Duodenal mucosa (tissue), 2 donors: ENCODE data around the gene GPR160.
A peak's percentile ranks its signal among the peaks of the same experiment; 100 is the strongest.

Source experiments
- H3K27ac ChIP-seq: one replicate; pipeline ENCODE4 v1.7.0; 2013; ENCODE audit warnings: low read depth, low read length
- H3K27me3 ChIP-seq, 2 donors: one replicate each; pipeline ENCODE4 v1.7.0; 2013; ENCODE audit warnings: low read length in 2 of 2, control low read depth in 1 of 2; ENCODE audit not compliant: insufficient read depth in 2 of 2, control insufficient read depth in 1 of 2
- H3K36me3 ChIP-seq, 2 donors: one replicate each; pipeline ENCODE4 v1.7.0; 2013; ENCODE audit warnings: low read length in 2 of 2, control low read depth in 1 of 2; ENCODE audit not compliant: insufficient read depth in 2 of 2, control insufficient read depth in 1 of 2
- H3K4me1 ChIP-seq, 2 donors: one replicate each; pipeline ENCODE4 v1.7.0; 2013; ENCODE audit warnings: low read length in 2 of 2, control low read depth in 1 of 2; ENCODE audit not compliant: insufficient read depth in 2 of 2, control insufficient read depth in 1 of 2
- H3K4me3 ChIP-seq, 2 donors: one replicate each; pipeline ENCODE4 v1.7.0; 2013; ENCODE audit warnings: low read length in 2 of 2, low read depth in 1 of 2
- H3K9ac ChIP-seq, 2 donors: one replicate each; pipeline ENCODE4 v1.7.0; 2013; ENCODE audit warnings: low read length in 2 of 2, low read depth in 1 of 2
- H3K9me3 ChIP-seq, 2 donors: one replicate each; pipeline ENCODE4 v1.7.0; 2013; ENCODE audit warnings: low read length in 2 of 2, control low read depth in 1 of 2; ENCODE audit not compliant: control insufficient read depth in 1 of 2

Gene GPR160

DNA sequence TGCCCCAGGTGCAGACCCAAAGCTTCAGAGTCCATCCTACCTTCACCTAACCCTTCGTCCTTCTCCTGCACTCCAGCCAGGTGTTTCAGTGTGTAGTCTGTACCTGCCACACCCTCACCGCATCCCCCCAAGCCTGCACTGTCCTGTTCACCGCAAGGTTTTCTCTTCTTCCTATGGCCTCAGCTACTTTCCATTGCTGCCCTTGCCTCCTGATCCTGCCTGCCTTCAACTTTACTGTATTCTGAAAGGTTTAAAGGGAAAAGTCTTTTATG lies 9.3 kb downstream of the GPR160 start:
- H3K4me1 ChIP-seq: peaks cover 41 to 53% of the 10 kb centered on the region in 2 donors
- H3K4me3 ChIP-seq: peak overlapping the region; percentile 18 to 26
- peaks cover 3 to 6% of the 10 kb centered on the region in 2 donors for H3K36me3 ChIP-seq
- H3K9me3 ChIP-seq: no peaks in the 10 kb centered on the region
- peak overlapping the region; percentile 65 for H3K27ac ChIP-seq
- H3K27me3 ChIP-seq: no peaks in the 10 kb centered on the region
- H3K9ac ChIP-seq: peak overlapping the region; percentile 43 to 56

DNA sequence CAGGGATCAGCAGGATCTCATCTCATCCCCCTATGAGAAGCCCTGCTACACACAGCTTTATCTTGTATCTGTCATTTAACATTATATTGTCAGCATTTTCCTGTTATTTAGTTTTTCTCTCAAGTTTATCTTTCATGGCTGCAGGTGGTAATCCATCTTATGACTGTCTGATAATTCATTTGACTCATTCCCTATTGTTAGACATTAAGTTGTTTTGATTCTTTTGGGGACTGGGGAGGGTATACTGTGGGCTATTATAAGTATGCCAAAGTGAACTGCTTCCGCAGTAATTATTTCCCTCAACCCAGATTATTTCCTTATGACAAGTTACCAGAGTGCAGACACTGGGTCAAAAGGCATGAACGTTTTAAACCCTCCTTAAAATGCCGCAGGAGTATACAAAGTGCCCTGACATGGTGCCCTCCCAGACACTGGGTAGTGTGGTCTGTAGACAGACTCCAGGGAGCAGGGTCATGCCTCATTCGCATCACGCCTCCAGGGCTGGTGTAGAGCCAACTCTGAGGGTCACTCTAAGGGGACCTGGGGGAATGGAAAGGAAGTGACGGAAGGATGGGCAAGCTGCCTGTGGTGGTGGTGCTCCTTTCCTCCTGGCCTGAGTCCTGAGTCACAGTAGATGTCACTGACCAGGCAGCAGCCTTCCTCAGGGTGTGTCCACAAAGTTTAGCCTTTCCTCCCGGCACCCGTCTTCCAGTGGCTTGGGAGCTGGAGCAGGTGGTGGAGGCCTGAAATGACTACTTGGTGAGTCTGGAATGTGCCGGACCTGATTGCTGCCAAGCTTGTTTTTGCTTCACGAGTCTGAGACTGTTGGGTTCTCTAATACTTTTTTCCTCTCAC lies 11.6 kb downstream of the GPR160 start:
- H3K9ac ChIP-seq: peak overlapping the region; percentile 26 to 31
- H3K9me3 ChIP-seq: no peaks in the 10 kb centered on the region
- peak overlapping the region; percentile 58 for H3K27ac ChIP-seq
- peaks cover 40 to 44% of the 10 kb centered on the region in 2 donors for H3K4me1 ChIP-seq
- H3K4me3 ChIP-seq: peak overlapping the region; percentile 8 to 10
- no peaks in the 10 kb centered on the region for H3K27me3 ChIP-seq
- peaks cover 3 to 6% of the 10 kb centered on the region in 2 donors for H3K36me3 ChIP-seq

DNA sequence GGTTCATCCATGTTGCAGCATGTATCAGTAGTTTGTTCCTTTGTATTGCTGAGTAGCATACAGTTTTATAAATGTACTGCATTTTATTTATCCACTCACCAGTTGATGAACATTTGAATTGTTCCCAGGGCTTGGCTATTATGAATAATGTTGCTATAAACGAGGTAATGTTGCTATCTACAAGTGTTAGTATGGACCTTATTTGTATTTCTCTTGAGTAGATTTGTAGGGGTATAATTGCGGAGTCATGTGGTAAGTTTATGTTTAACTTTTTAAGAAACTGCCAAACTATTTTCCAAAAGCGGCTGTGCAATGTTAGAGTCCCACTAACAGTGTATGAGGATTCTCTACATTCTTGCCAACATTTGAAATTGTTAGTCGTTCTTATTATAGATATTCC lies 13.0 kb downstream of the GPR160 start:
- Histone ChIP-seq H3K27ac (no peak overlapping the region), H3K9me3 (no peaks in the 10 kb centered on the region), H3K36me3 (peaks cover 2 to 7% of the 10 kb centered on the region in 2 donors), H3K9ac (no peak overlapping the region), H3K4me3 (no peak overlapping the region), H3K4me1 (peaks cover 30 to 33% of the 10 kb centered on the region in 2 donors), H3K27me3 (no peaks in the 10 kb centered on the region)

DNA sequence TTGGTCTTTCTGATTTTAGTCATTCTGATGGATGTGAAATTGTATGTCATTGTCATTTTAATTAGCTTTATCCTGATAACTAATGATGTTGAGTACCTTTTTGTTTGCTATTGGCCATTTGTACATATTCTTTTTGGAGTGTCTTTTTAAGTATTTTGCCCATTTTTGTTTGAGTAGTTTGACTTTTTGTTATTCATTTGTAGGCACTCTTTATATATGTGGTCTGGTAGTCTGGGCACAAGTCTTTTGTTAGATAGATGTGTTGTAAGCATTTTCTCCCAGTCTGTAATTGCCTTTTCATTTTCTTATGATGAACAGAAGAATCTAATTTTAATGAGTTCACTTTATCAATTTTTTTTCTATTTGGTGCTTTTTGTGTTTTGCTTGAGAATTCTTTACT lies 14.6 kb downstream of the GPR160 start:
- no peaks in the 10 kb centered on the region for H3K9me3 ChIP-seq
- peaks cover 0 to 7% of the 10 kb centered on the region in 2 donors for H3K36me3 ChIP-seq
- no peak overlapping the region for H3K4me3 ChIP-seq
- H3K4me1 ChIP-seq: peaks cover 23 to 32% of the 10 kb centered on the region in 2 donors
- no peak overlapping the region for H3K9ac ChIP-seq
- H3K27me3 ChIP-seq: no peaks in the 10 kb centered on the region
- H3K27ac ChIP-seq: no peak overlapping the region

DNA sequence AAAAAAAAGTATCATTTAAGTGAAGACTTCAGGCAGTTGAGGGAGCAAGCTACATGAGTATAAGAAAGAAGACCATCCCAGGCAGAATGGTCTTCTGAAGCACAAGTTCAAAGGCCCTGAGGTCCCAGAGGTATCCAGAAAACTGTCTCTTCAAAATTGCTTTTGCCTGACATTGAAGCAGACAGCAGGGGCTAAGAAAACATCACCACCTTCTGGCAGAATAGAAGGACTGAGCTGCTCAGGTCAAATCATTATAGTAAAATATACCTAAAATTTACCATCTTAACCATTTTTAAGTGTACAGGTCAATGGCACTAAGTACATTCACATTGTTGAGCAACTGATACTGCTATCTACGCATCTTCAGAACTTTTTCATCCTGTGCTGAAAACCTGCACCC lies 16.4 kb downstream of the GPR160 start:
- Histone ChIP-seq H3K27ac (no peak overlapping the region), H3K36me3 (peaks cover 0 to 7% of the 10 kb centered on the region in 2 donors), H3K4me1 (peaks cover 23 to 35% of the 10 kb centered on the region in 2 donors), H3K9me3 (no peaks in the 10 kb centered on the region), H3K9ac (no peak overlapping the region), H3K27me3 (no peaks in the 10 kb centered on the region), H3K4me3 (no peak overlapping the region)

DNA sequence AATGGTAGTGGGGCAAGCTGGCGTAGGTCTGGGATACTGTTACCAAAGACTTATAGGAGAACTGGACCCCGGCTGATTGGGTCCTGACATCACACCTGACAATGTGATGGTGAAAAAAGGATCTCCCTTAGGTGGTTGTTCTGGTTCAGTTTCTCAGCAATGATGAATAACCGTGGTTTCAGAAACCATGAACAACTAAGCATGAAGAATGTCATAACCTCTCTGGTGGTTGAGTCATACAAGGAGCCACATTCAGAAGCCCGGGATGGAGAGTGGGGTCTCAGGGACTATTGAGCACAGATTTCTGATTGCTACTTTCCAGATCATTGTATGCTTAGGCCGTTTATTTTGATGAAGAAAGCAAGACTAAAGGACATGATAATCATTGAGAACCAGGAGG lies 17.4 kb downstream of the GPR160 start:
- Histone ChIP-seq H3K9ac (no peak overlapping the region), H3K27me3 (no peaks in the 10 kb centered on the region), H3K36me3 (peaks cover 0 to 12% of the 10 kb centered on the region in 2 donors), H3K27ac (no peak overlapping the region), H3K9me3 (no peaks in the 10 kb centered on the region), H3K4me1 (peaks cover 15 to 27% of the 10 kb centered on the region in 2 donors), H3K4me3 (no peak overlapping the region)

DNA sequence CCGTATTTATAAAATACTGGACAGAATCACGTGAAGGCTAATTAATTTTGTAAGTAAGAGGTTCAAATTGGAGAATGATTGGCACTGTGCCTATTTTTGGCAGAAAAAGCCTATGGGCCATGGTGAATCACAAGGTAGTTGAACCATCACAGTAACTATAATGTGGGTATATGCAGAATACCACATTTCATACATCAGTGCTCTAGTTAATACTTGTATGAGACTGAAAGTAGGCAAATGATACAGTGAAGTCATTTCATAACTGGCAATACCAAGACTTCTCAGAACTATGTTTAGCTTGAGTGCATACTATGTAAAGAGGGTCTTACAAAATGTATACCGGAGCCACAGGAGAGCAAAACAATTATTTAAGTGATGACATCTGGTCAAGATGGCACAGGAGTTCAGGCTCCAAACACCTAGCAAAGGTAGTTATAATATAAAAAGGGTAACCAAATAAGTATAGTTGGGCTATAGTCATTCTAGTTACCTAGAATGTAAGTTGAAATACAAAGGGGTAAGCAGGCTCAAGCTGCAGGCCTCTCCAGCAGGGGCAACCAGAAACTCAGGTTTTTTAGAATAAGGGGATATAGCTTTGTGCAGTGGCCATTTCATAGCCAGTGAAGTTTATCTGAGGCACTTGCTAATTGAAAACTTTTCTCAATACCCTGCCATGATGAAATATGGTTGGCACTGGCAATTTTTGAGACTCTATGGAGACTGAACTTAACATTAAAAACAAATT lies 19.1 kb downstream of the GPR160 start:
- Histone ChIP-seq H3K27ac (no peak overlapping the region), H3K9ac (no peak overlapping the region), H3K4me1 (peaks cover 15 to 27% of the 10 kb centered on the region in 2 donors), H3K27me3 (no peaks in the 10 kb centered on the region), H3K36me3 (peaks cover 0 to 11% of the 10 kb centered on the region in 2 donors), H3K9me3 (no peaks in the 10 kb centered on the region), H3K4me3 (no peak overlapping the region)

DNA sequence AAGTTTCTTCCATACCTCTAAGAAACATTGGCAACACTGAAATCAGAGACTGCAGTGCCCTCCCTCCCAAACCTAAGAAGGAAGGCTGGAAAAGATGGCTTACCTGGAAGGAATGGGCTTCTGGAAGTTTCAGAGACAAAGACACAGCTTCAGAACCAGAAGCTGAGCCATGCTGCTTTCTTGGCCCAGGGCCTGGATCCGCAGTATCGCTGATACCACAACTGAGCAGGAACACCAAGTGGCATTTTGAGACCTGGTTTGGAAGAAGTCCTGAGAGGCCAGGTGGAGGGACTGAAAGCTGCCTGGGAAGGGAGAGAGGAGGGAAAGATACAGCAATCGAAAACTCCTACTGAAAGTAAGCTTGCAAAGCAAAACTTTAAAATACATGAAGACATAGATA lies 19.8 kb downstream of the GPR160 start:
- Histone ChIP-seq H3K27ac (no peak overlapping the region), H3K27me3 (no peaks in the 10 kb centered on the region), H3K4me3 (no peak overlapping the region), H3K36me3 (peaks cover 0 to 14% of the 10 kb centered on the region in 2 donors), H3K9me3 (no peaks in the 10 kb centered on the region), H3K4me1 (peaks cover 15 to 27% of the 10 kb centered on the region in 2 donors), H3K9ac (peak overlapping the region in 1 of 2 donors; percentile 20)

DNA sequence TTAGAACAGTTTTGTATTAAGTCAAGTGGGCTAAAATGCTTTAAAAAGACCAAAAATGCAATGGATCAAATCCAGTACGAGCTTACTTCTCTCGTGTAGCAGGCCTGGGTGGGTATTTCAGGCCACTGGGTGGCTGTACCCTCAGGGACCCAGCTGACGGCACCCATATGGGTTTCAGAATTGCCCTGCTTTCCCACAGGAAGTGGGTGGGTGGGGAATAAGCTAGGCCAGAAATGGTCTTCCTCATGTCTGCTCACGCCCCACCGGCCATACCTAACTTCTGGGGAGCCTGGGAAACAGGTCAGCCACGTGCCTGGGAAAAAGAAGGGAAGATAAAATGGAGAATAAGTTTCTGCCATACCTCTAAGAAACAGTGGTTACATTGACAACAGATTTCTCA lies 20.3 kb downstream of the GPR160 start:
- Histone ChIP-seq H3K4me3 (no peak overlapping the region), H3K27me3 (no peaks in the 10 kb centered on the region), H3K9ac (no peak overlapping the region), H3K36me3 (peaks cover 0 to 15% of the 10 kb centered on the region in 2 donors), H3K27ac (no peak overlapping the region), H3K4me1 (peaks cover 15 to 27% of the 10 kb centered on the region in 2 donors), H3K9me3 (no peaks in the 10 kb centered on the region)

DNA sequence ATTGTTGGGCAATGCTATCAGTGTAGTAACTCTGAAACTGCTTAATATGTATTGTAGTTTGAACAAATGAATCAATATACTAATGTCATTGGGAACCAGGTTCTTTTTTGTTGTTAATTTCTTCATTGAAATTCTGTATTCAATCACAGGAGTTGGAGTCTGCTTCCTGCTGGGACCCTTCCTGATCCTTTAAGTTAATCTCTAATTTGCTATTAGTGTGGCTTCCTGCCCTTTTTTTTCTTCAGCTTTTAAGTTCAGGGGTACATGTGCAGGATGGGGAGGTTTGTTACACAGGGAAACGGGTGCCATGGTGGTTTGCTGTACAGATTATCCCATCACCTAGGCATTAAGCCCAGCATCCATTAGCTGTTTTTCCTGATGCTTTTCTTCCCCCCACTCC lies 21.7 kb downstream of the GPR160 start:
- H3K27me3 ChIP-seq: no peaks in the 10 kb centered on the region
- H3K4me3 ChIP-seq: no peak overlapping the region
- no peak overlapping the region for H3K9ac ChIP-seq
- peaks cover 0 to 16% of the 10 kb centered on the region in 2 donors for H3K36me3 ChIP-seq
- no peak overlapping the region for H3K27ac ChIP-seq
- H3K4me1 ChIP-seq: peaks cover 15 to 27% of the 10 kb centered on the region in 2 donors
- no peaks in the 10 kb centered on the region for H3K9me3 ChIP-seq
